ENCODE measurements around the gene NFATC3. TPM values are rescaled to one million over a fixed set of nuclear protein-coding genes. Genes with fewer than 3 reads are reported as not detected.

Gene NFATC3
- total and polyA plus RNA-seq, 2 of the 8 experiments (the other 6 are each of a cell fraction or from before 2014, with no cell fraction given), result 17.6 to 34.5 TPM

DNA sequence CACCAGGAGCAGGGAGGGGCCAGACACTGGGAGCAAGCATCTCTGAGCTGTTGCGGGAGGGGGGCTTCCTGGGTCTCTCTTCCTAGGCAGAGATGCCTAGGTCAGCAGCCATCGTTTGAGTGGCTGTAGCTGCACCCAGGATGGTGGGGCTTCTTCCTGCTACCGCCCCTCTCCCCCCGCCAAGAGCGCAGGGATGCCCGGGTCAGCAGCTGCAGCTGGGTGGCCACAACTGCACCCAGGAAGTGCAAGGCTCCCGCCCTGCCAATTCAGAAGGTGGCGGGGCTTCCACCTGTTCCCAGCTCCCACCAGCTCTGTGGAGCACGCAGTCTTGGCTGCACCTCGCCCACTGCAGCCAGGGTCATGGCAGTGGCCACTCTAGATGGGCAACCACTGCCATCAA is 103.0 kb downstream of the NFATC3 start:
- Histone ChIP-seq H2AK5ac (ENCODE audit: low read depth, low read length) (no peak overlapping the region), H2BK20ac (ENCODE audit: low read length) (no peak overlapping the region), H3K27ac (ENCODE audit: low read depth, low read length) (no peak overlapping the region), H4K20me1 (replicated peaks in 1 of 2; ENCODE audit: control insufficient read depth in 1 of 2, insufficient read depth in 2 of 2, low read length in 2 of 2) (no peaks in the 10 kb centered on the region), H3K9ac (replicated peaks in 1 of 4; ENCODE audit: extremely low read depth in 1 of 4, low read depth in 3 of 4, low read length in 3 of 4) (no peak overlapping the region), H3K23ac (ENCODE audit: insufficient read length) (no peak overlapping the region), H3K4me3 (ENCODE audit: extremely low read depth in 1 of 4, insufficient read depth in 2 of 4, low read depth in 3 of 4, low read length in 4 of 4) (no peak overlapping the region), H3K79me2 (ENCODE audit: control insufficient read depth in 1 of 2, insufficient read depth in 2 of 2, low read length in 2 of 2) (no peaks in the 10 kb centered on the region), H4K8ac (ENCODE audit: extremely low read depth, insufficient read depth, low read length) (no peak overlapping the region; the same call in 1 of the 2 replicates), H3K4me2 (ENCODE audit: insufficient read depth in 1 of 2, low read depth in 2 of 2, low read length in 2 of 2) (no peak overlapping the region), H3K4ac (replicated peaks; ENCODE audit: insufficient read length, low read depth, low read length) (no peak overlapping the region), H4K91ac (replicated peaks; ENCODE audit: insufficient read length, low read length) (no peak overlapping the region), H3K36me3 (ENCODE audit: control insufficient read depth in 2 of 4, insufficient read depth in 4 of 4, low read length in 3 of 4) (peaks cover 11 to 24% (median 15%) of the 10 kb centered on the region in 4 experiments), H3K18ac (ENCODE audit: extremely low read depth, low read length) (no peak overlapping the region), H2BK5ac (ENCODE audit: low read depth, low read length) (no peak overlapping the region), H2BK12ac (ENCODE audit: low read depth, low read length) (no peak overlapping the region), H3K4me1 (replicated peaks in 1 of 4; ENCODE audit: control insufficient read depth in 3 of 4, insufficient read depth in 4 of 4, low read length in 3 of 4) (no peaks in the 10 kb centered on the region), H2BK15ac (ENCODE audit: low read length) (no peak overlapping the region), H4K5ac (ENCODE audit: insufficient read length, low read depth, low read length) (no peak overlapping the region), H2AFZ (ENCODE audit: low read length) (no peak overlapping the region), H3K23me2 (ENCODE audit: low read depth, low read length) (no peaks in the 10 kb centered on the region; the same call in 1 of the 2 replicates), H2BK120ac (replicated peaks; ENCODE audit: low read depth, low read length) (no peak overlapping the region), H3K79me1 (ENCODE audit: low read depth, low read length) (no peaks in the 10 kb centered on the region; the same call in 1 of the 2 replicates), H3K27me3 (replicated peaks in 1 of 4; ENCODE audit: control insufficient read depth in 3 of 4, extremely low read depth in 1 of 4, insufficient read depth in 3 of 4, low read length in 3 of 4) (no peaks in the 10 kb centered on the region), H3K14ac (ENCODE audit: insufficient read length) (no peak overlapping the region), H3K56ac (replicated peaks; ENCODE audit: insufficient read length, low read depth, low read length) (no peak overlapping the region), H3K9me3 (ENCODE audit: insufficient read depth in 2 of 2, low read depth in 1 of 2, low read length in 1 of 2) (no peaks in the 10 kb centered on the region)
- WGBS, 2 experiments (ENCODE audit: extremely low coverage in 1 of 2, insufficient coverage in 1 of 2, insufficient read length in 1 of 2, insufficient replicate concordance in 2 of 2, low coverage in 1 of 2, low lambda C conversion rate in 2 of 2, missing lambda C conversion rate in 1 of 2), result 90% methylated on average over 10 of the region's 10 CpGs; no CpG with 5 or more reads in 1 of the 2 experiments
- ChIA-PET CTCF (ENCODE audit: partially characterized antibody) (interaction anchor here (1.0 to 1.4 kb wide), 4 partner anchors 8 to 94 kb away, joined by 3 to 5 read pairs (median 4); no protein-coding TSS in a partner anchor), POLR2A (ENCODE audit: partially characterized antibody) (interaction anchor here (1.2 kb wide), 1 partner anchor 14 kb away, joined by 3 read pairs; no protein-coding TSS in a partner anchor)
- DNase-seq (ENCODE audit: low read depth in 1 of 2, low spot score in 2 of 2), result no peak
- no peak for FAIRE-seq
- TF ChIP-seq FOSL1 (IDR thresholded peaks at IDR 0.05; ENCODE audit: insufficient read depth, low read depth, low read length) (no peak), SRF (IDR thresholded peaks at IDR 0.05; ENCODE audit: low read depth, low read length) (no peak), ZNF274 (IDR thresholded peaks at IDR 0.05; ENCODE audit: borderline replicate concordance, extremely low read depth, low read length) (no peak), GTF2F1 (IDR thresholded peaks at IDR 0.05; ENCODE audit: borderline replicate concordance, low read depth, low read length) (no peak), RBBP5 (IDR thresholded peaks at IDR 0.05; ENCODE audit: borderline replicate concordance, low read depth, low read length) (no peak), TAF1 (IDR thresholded peaks at IDR 0.05; ENCODE audit: low read depth, low read length) (no peak), RNF2 (IDR thresholded peaks at IDR 0.05; ENCODE audit: borderline replicate concordance, low read depth, low read length, missing control alignments, poor library complexity, severe bottlenecking) (no peak), GABPA (IDR thresholded peaks at IDR 0.05; ENCODE audit: borderline replicate concordance, insufficient read depth, low read length) (no peak)
- TF ChIP-seq, protein P1, sequence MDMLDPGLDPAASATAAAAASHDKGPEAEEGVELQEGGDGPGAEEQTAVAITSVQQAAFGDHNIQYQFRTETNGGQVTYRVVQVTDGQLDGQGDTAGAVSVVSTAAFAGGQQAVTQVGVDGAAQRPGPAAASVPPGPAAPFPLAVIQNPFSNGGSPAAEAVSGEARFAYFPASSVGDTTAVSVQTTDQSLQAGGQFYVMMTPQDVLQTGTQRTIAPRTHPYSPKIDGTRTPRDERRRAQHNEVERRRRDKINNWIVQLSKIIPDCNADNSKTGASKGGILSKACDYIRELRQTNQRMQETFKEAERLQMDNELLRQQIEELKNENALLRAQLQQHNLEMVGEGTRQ (IDR thresholded peaks at IDR 0.05; ENCODE audit: low read length), result no peak
- TF ChIP-seq, protein P2, sequence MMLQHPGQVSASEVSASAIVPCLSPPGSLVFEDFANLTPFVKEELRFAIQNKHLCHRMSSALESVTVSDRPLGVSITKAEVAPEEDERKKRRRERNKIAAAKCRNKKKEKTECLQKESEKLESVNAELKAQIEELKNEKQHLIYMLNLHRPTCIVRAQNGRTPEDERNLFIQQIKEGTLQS (IDR thresholded peaks at IDR 0.05; ENCODE audit: insufficient read depth, low read depth, low read length), result no peak
- TF ChIP-seq, protein P3, sequence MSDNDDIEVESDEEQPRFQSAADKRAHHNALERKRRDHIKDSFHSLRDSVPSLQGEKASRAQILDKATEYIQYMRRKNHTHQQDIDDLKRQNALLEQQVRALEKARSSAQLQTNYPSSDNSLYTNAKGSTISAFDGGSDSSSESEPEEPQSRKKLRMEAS (IDR thresholded peaks at IDR 0.05), result no peak

All from H1 (cell line).